HEK293 (cell line): ENCODE data around the gene COX18.

Experiments used
- CTCF ChIA-PET: fragments of 350-600 bp; formaldehyde crosslinking; extraction: SDS; loops from one replicate; lab custom pipeline; 2021; ENCODE audit warnings: antibody characterized with exemption; lab: Yijun Ruan, JAX
- POLR2A ChIA-PET: fragments of 300-600 bp; formaldehyde crosslinking; extraction: SDS; loops from one replicate; lab custom pipeline; 2020; ENCODE audit warnings: antibody characterized with exemption, inconsistent platforms; lab: Yijun Ruan, JAX
- H3K27ac ChIP-seq: fragments of 200-500 bp; sonication (Bioruptor generic); 2 replicates; pipeline ENCODE4 v1.5.1; 2014; ENCODE audit warnings: low read depth, low read length, control low read depth, inconsistent platforms; ENCODE audit errors: extremely low read depth
- H3K36me3 ChIP-seq, 2 experiments: fragments of 200-500 bp in 1 of 2; sonication (Bioruptor generic) in 1 of 2; 1 replicate in 1 of 2; 2 replicates in 1 of 2; pipeline ENCODE4 v1.5.1; 2014 to 2017; ENCODE audit warnings: inconsistent platforms in 2 of 2, low read length in 2 of 2; ENCODE audit not compliant: control insufficient read depth in 2 of 2, insufficient read depth in 1 of 2
- H3K4me1 ChIP-seq: fragments of 200-500 bp; sonication (Bioruptor generic); 2 replicates; pipeline ENCODE4 v1.5.1; 2014; ENCODE audit warnings: mild to moderate bottlenecking, low read length, inconsistent platforms; ENCODE audit not compliant: control insufficient read depth, insufficient read depth
- H3K4me3 ChIP-seq: 2 replicates; pipeline ENCODE4 v1.5.1; 2011; ENCODE audit warnings: low read depth, mild to moderate bottlenecking, control low read depth, low read length, moderate library complexity
- H3K9me3 ChIP-seq: fragments of 200-500 bp; sonication (Bioruptor generic); 2 replicates; pipeline ENCODE4 v1.5.1; 2014; ENCODE audit warnings: low read depth, low read length, inconsistent platforms; ENCODE audit not compliant: control insufficient read depth, insufficient read depth
- GLIS1 ChIP-seq: fragments of 450-650 bp; formaldehyde crosslinking; IDR thresholded peaks from 2 replicates; pipeline ENCODE4 v1.5.1; 2016; ENCODE audit warnings: missing biosample characterization, missing genetic modification characterization
- HIC1 ChIP-seq: fragments of 450-650 bp; formaldehyde crosslinking; IDR thresholded peaks from 2 replicates; pipeline ENCODE4 v1.5.1; 2016; ENCODE audit warnings: missing biosample characterization, missing genetic modification characterization
- MZF1 ChIP-seq: fragments of 450-650 bp; formaldehyde crosslinking; IDR thresholded peaks from 2 replicates; pipeline ENCODE4 v1.5.1; 2017; ENCODE audit warnings: missing biosample characterization, missing genetic modification characterization, borderline replicate concordance
- RBAK ChIP-seq: fragments of 450-650 bp; formaldehyde crosslinking; IDR thresholded peaks from 2 replicates; pipeline ENCODE4 v1.5.1; 2016; ENCODE audit warnings: missing biosample characterization, missing genetic modification characterization
- ZBTB26 ChIP-seq: fragments of 450-650 bp; formaldehyde crosslinking; optimal IDR thresholded peaks from 2 replicates; pipeline ENCODE3; 2016; ENCODE audit warnings: missing biosample characterization, mild to moderate bottlenecking, missing genetic modification characterization
- ZBTB48 ChIP-seq: fragments of 450-650 bp; formaldehyde crosslinking; IDR thresholded peaks from 2 replicates; pipeline ENCODE4 v1.5.1; 2016; ENCODE audit warnings: missing biosample characterization, missing genetic modification characterization
- ZBTB7A ChIP-seq: fragments of 450-650 bp; formaldehyde crosslinking; IDR thresholded peaks from 2 replicates; pipeline ENCODE4 v1.5.1; 2016; ENCODE audit warnings: low read depth, missing biosample characterization, missing genetic modification characterization
- ZBTB8A ChIP-seq: fragments of 450-650 bp; formaldehyde crosslinking; IDR thresholded peaks from 2 replicates; pipeline ENCODE4 v1.5.1; 2016; ENCODE audit warnings: missing biosample characterization, missing genetic modification characterization
- ZFP3 ChIP-seq: fragments of 450-650 bp; formaldehyde crosslinking; IDR thresholded peaks from 2 replicates; pipeline ENCODE4 v1.5.1; 2016; ENCODE audit warnings: low read depth, missing biosample characterization, missing genetic modification characterization
- ZFP37 ChIP-seq: fragments of 450-650 bp; formaldehyde crosslinking; IDR thresholded peaks from 2 replicates; pipeline ENCODE4 v1.5.1; 2016; ENCODE audit warnings: missing biosample characterization, missing genetic modification characterization
- ZIC2 ChIP-seq: fragments of 450-650 bp; formaldehyde crosslinking; IDR thresholded peaks from 2 replicates; pipeline ENCODE4 v1.5.1; 2016; ENCODE audit warnings: missing biosample characterization, missing genetic modification characterization
- ZNF140 ChIP-seq: fragments of 450-650 bp; formaldehyde crosslinking; IDR thresholded peaks from 2 replicates; pipeline ENCODE4 v1.5.1; 2016; ENCODE audit warnings: missing biosample characterization, missing genetic modification characterization
- ZNF146 ChIP-seq: fragments of 450-650 bp; formaldehyde crosslinking; IDR thresholded peaks from 2 replicates; pipeline ENCODE4 v1.5.1; 2016; ENCODE audit warnings: missing biosample characterization, missing genetic modification characterization
- ZNF155 ChIP-seq: fragments of 450-650 bp; formaldehyde crosslinking; IDR thresholded peaks from 2 replicates; pipeline ENCODE4 v1.5.1; 2016; ENCODE audit warnings: missing biosample characterization, missing genetic modification characterization
- ZNF211 ChIP-seq: fragments of 450-650 bp; formaldehyde crosslinking; IDR thresholded peaks from 2 replicates; pipeline ENCODE4 v1.5.1; 2016; ENCODE audit warnings: low read depth, missing biosample characterization, missing genetic modification characterization
- ZNF280D ChIP-seq: fragments of 450-650 bp; formaldehyde crosslinking; IDR thresholded peaks from 2 replicates; pipeline ENCODE4 v1.5.1; 2016; ENCODE audit warnings: missing biosample characterization, missing genetic modification characterization
- ZNF37A ChIP-seq: fragments of 450-650 bp; IDR thresholded peaks from 2 replicates; pipeline ENCODE4 v1.5.1; 2018; ENCODE audit warnings: missing biosample characterization, missing genetic modification characterization
- ZNF391 ChIP-seq: fragments of 450-650 bp; formaldehyde crosslinking; IDR thresholded peaks from 2 replicates; pipeline ENCODE4 v1.5.1; 2016; ENCODE audit warnings: low read depth, missing biosample characterization, missing genetic modification characterization, borderline replicate concordance
- ZNF548 ChIP-seq: fragments of 450-650 bp; formaldehyde crosslinking; IDR thresholded peaks from 2 replicates; pipeline ENCODE4 v1.5.1; 2016; ENCODE audit warnings: missing biosample characterization, missing genetic modification characterization
- ZNF785 ChIP-seq: fragments of 450-650 bp; formaldehyde crosslinking; IDR thresholded peaks from 2 replicates; pipeline ENCODE4 v1.5.1; 2016; ENCODE audit warnings: missing biosample characterization, missing genetic modification characterization
- TF ChIP-seq, protein P1 (sequence below): fragments of 450-650 bp; formaldehyde crosslinking; IDR thresholded peaks from 2 replicates; pipeline ENCODE4 v1.5.1; 2017; ENCODE audit warnings: missing biosample characterization, mild to moderate bottlenecking, missing genetic modification characterization, moderate library complexity

COX18 gene

GRCh38 chr4:73066445-73066844 lies 3.1 kb downstream of the COX18 start:
- no peaks in the 10 kb centered on the region for H3K4me1 ChIP-seq

GRCh38 chr4:73064536-73064935 lies 5.0 kb downstream of the COX18 start:
- CTCF ChIA-PET = no interaction called here
- peaks cover 10 to 64% of the 10 kb centered on the region in 2 experiments; a peak in 2 of 3 replicates for H3K36me3 ChIP-seq

More at GRCh38 chr4:73066445-73066844, 3.1 kb downstream of the COX18 start:
- CTCF ChIA-PET = interaction anchor here (0.6 kb wide), 1 partner anchor 9 kb away, joined by 3 read pairs; no protein-coding TSS in a partner anchor
- TF ChIP-seq ZNF37A (tag by site-specific recombination) = no peak
- H3K27ac ChIP-seq = no peak overlapping the region
- POLR2A ChIA-PET = interaction anchor here (0.8 kb wide), 1 partner anchor 192 kb away, joined by 5 read pairs; the partner anchor contains the start of gene ANKRD17
- no peaks in the 10 kb centered on the region for H3K9me3 ChIP-seq
- H3K4me3 ChIP-seq = no peak overlapping the region
- H3K36me3 ChIP-seq = peaks cover 2 to 45% of the 10 kb centered on the region in 2 experiments; a peak in 2 of 3 replicates

DNA sequence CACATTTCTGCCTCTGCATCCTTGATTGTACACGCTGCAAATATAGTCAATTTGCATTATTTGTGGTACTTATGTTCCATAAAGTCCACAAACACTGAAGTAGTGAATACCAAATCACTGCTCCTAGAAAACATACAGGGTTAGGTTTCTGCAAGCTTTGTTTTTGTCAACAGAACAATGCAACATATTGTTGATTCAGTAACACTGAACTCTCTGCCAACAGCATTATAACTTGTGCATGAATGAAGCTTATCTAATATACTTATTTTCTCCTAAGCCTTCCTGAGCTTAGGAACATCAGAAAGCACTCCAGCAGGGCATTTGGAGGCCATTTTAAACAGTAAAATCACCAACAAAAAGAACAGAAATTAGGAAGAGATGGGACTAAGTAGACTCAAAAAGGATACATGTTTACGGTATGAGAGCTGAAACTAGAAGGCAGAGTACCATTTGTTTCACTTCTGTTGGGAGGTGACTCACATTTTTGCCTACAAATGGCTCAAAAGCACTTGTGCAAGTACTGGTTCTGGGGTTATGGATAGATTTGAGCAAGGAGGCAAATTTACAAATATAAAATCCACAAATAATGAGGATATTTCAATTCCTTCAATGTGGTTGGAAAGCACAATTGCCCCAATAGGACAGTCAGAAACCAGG lies 14.1 kb downstream of the COX18 start:
- CTCF ChIA-PET = no interaction called here
- Histone ChIP-seq H3K9me3 (no peaks in the 10 kb centered on the region), H3K4me3 (no peak overlapping the region), H3K4me1 (no peaks in the 10 kb centered on the region), H3K36me3 (peaks cover 5 to 65% of the 10 kb centered on the region in 2 experiments; a peak in 2 of 3 replicates), H3K27ac (no peak overlapping the region)
- POLR2A ChIA-PET = no interaction called here
- TF ChIP-seq ZNF548 (tag by site-specific recombination) = no peak
- TF ChIP-seq ZBTB8A (tag by site-specific recombination) = no peak
- no peak for TF ChIP-seq ZBTB26
- no peak for TF ChIP-seq ZNF140 (tag by site-specific recombination)
- TF ChIP-seq ZNF211 (tag by site-specific recombination) = no peak
- TF ChIP-seq GLIS1 = no peak
- TF ChIP-seq ZIC2 (tag by site-specific recombination) = no peak
- TF ChIP-seq ZNF155 = no peak
- no peak for TF ChIP-seq ZNF391
- TF ChIP-seq, protein P1, sequence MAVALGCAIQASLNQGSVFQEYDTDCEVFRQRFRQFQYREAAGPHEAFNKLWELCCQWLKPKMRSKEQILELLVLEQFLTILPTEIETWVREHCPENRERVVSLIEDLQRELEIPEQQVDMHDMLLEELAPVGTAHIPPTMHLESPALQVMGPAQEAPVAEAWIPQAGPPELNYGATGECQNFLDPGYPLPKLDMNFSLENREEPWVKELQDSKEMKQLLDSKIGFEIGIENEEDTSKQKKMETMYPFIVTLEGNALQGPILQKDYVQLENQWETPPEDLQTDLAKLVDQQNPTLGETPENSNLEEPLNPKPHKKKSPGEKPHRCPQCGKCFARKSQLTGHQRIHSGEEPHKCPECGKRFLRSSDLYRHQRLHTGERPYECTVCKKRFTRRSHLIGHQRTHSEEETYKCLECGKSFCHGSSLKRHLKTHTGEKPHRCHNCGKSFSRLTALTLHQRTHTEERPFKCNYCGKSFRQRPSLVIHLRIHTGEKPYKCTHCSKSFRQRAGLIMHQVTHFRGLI = no peak
- no peak for TF ChIP-seq ZNF146 (tag by site-specific recombination)
- no peak for TF ChIP-seq ZBTB48
- TF ChIP-seq ZFP3 (tag by site-specific recombination) = no peak
- no peak for TF ChIP-seq ZFP37 (tag by site-specific recombination)
- TF ChIP-seq ZNF785 (tag by site-specific recombination) = no peak
- no peak for TF ChIP-seq MZF1 (tag by site-specific recombination)
- TF ChIP-seq HIC1 = no peak
- no peak for TF ChIP-seq ZNF280D (tag by site-specific recombination)
- no peak for TF ChIP-seq RBAK (tag by site-specific recombination)

More at GRCh38 chr4:73064536-73064935, 5.0 kb downstream of the COX18 start:
- H3K4me3 ChIP-seq = no peak overlapping the region
- no peaks in the 10 kb centered on the region for H3K9me3 ChIP-seq
- POLR2A ChIA-PET = no interaction called here
- TF ChIP-seq ZBTB7A (tag by site-specific recombination) = no peak
- H3K4me1 ChIP-seq = no peaks in the 10 kb centered on the region
- H3K27ac ChIP-seq = no peak overlapping the region
